Stimulated activated naive CD8-positive, alpha-beta T cell treated with anti-CD3 and anti-CD28 coated beads, Interleukin-15, amount 100 ng/mL, for 72 hours (primary cell): ENCODE measurements around the gene NRG3.
"Not testable (repeated sequence)": the region's sequence is repeated elsewhere in the genome, so short reads cannot be mapped to it uniquely, and the experiment has no call there.

Experiments
- ATAC-seq: fragments of 150-1000 bp; cut with Tn5 transposase; 2 replicates; pipeline ENCODE4 v1.10.0; 2021; ENCODE audit warnings: mild to moderate bottlenecking, moderate library complexity
- DNase-seq, 2 donors: peaks; one replicate each; pipeline ENCODE4 v3.0.0; 2021 to 2022
- H3K27ac Mint-ChIP-seq, 2 donors: one replicate each; pipeline ENCODE4 v1.8.0; 2022; ENCODE audit warnings: mild to moderate bottlenecking in 2 of 2, mixed read lengths in 2 of 2, moderate library complexity in 2 of 2
- H3K27me3 Mint-ChIP-seq: one replicate; pipeline ENCODE4 v1.8.0; 2022; ENCODE audit warnings: mixed read lengths
- H3K4me1 Mint-ChIP-seq: one replicate; pipeline ENCODE4 v1.8.0; 2022; ENCODE audit warnings: mild to moderate bottlenecking, mixed read lengths
- H3K4me3 Mint-ChIP-seq, 2 donors: one replicate each; pipeline ENCODE4 v1.8.0; 2022; ENCODE audit warnings: mild to moderate bottlenecking in 2 of 2, mixed read lengths in 2 of 2, moderate library complexity in 1 of 2
- H3K9me3 Mint-ChIP-seq, 2 donors: one replicate each; pipeline ENCODE4 v1.8.0; 2022; ENCODE audit warnings: mixed read lengths in 2 of 2

The NRG3 gene

DNA sequence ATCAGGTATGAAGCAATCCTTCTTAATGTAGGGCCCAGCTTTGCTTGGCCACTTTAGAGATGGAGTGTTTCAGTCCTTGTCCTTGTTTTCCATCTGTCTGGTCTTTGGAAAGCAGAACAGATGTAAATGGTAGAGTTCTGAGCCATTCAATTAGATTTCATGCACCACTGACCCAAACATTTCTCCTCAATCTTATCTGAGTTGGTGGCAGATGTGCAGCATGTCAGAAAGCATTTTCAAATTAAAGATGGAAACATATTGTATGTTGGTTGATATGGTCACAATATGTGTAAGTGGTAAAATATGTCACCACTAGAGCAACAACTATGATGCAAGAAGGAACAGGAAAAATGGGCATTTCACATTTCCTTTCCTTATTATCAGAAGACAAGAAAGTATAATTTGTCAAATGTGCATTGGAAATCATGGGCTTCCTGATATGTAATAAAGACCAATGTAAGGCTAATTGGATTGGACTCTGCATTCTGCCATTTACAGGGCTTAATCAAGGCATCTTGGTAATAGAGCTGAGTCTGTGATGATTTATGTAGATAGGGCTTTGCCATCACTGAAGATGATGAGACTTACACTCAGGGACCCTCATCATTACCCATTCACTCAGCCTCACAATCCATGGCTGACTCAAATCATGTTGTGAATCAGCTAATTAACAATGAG is 750.7 kb downstream of the NRG3 start:
- peaks cover 7 to 9% of the 10 kb centered on the region in 2 donors for H3K9me3 Mint-ChIP-seq
- H3K27me3 Mint-ChIP-seq = no peaks in the 10 kb centered on the region
- H3K4me3 Mint-ChIP-seq = no peak overlapping the region
- DNase-seq = no peak
- H3K4me1 Mint-ChIP-seq = no peaks in the 10 kb centered on the region
- no peak overlapping the region for H3K27ac Mint-ChIP-seq
- ATAC-seq = no peak

DNA sequence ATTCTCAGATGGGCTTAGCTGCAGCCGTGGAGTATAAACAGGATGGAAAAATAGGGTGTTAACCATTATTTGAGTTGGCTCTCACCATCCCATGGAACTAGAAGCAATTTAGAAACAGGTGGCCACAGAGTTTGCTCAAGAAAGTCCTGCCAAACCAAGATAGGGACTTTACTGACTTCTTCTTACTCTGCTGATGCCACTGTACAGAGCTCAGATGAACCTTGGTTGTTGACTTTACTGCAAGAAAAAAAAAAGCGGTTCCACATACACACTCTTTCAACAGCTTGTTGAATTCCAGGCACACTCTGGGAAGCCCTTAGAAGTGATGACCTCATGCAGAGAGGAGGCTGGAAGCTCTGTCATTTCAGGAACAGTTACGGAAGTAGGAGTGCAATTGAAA is 753.4 kb downstream of the NRG3 start:
- Mint-ChIP-seq H3K4me3 (no peak overlapping the region), H3K9me3 (peaks cover 7 to 9% of the 10 kb centered on the region in 2 donors), H3K27me3 (no peaks in the 10 kb centered on the region), H3K27ac (no peak overlapping the region), H3K4me1 (no peaks in the 10 kb centered on the region)
- ATAC-seq (no peak), DNase-seq (no peak)

DNA sequence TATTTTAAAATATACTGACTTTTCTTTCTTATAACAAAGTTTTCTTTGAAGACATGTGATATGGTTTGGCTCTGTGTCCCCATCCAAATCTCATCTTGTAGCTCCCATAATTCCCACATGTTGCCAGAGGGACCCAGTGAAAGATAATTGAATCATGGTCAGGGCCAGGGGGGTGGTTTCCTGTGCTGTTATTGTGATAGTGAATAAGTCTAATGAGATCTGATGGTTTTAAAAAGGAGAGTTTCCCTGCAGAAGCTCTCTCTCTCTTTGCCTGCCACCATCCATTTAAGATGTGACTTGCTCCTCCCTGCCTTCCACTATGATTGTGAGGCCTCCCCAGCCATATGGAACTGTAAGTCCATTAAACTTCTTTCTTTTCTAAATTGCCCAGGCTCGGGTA is 768.1 kb downstream of the NRG3 start:
- ATAC-seq (no peak), DNase-seq (no peak)
- Mint-ChIP-seq H3K9me3 (peaks cover 11 to 12% of the 10 kb centered on the region in 2 donors), H3K4me3 (no peak overlapping the region), H3K4me1 (no peaks in the 10 kb centered on the region), H3K27me3 (no peaks in the 10 kb centered on the region), H3K27ac (no peak overlapping the region)

DNA sequence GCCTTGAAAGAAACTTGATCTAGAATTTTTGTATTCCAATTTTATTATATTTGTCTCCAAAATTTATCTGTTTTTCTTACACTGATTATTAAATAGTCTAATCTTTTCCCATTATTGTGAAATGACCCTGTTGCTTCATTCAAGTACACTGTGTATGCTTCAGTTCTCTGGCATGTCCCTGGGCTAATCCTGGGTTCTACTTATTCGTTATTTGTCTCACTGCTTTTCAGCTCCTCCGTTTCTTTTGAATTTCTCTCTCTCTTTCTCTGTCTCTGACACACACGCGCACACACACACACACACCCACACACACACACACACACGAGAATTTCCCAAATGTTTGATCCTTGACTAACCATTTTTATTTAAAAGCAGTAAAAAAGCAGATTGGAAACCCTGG is 768.6 kb downstream of the NRG3 start:
- Mint-ChIP-seq H3K27ac (no peak overlapping the region), H3K9me3 (peaks cover 11 to 12% of the 10 kb centered on the region in 2 donors), H3K4me3 (no peak overlapping the region), H3K27me3 (no peaks in the 10 kb centered on the region), H3K4me1 (no peaks in the 10 kb centered on the region)
- no peak for DNase-seq
- ATAC-seq = no peak

DNA sequence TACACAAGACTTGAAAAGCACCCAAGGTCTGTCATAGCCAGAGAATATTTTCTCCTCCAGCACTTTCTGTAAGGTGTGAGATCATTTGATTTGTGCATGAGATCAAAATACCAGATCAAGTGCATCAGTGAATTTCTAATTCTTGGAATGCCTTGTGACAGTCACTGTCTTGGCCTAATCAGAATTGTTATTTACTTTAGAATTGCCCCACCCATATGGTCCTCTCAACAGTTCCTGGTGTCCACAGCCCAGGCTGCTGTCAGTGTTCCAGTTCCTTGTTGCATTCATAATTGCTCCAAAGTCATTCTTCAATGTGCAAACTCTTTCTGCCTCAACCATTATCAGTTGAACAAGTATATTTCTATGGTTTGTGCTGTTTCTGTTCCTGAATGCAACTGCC is 770.2 kb downstream of the NRG3 start:
- H3K4me1 Mint-ChIP-seq = no peaks in the 10 kb centered on the region
- ATAC-seq = no peak
- H3K4me3 Mint-ChIP-seq = no peak overlapping the region
- peaks cover 11 to 12% of the 10 kb centered on the region in 2 donors for H3K9me3 Mint-ChIP-seq
- no peak overlapping the region for H3K27ac Mint-ChIP-seq
- no peaks in the 10 kb centered on the region for H3K27me3 Mint-ChIP-seq
- no peak for DNase-seq

DNA sequence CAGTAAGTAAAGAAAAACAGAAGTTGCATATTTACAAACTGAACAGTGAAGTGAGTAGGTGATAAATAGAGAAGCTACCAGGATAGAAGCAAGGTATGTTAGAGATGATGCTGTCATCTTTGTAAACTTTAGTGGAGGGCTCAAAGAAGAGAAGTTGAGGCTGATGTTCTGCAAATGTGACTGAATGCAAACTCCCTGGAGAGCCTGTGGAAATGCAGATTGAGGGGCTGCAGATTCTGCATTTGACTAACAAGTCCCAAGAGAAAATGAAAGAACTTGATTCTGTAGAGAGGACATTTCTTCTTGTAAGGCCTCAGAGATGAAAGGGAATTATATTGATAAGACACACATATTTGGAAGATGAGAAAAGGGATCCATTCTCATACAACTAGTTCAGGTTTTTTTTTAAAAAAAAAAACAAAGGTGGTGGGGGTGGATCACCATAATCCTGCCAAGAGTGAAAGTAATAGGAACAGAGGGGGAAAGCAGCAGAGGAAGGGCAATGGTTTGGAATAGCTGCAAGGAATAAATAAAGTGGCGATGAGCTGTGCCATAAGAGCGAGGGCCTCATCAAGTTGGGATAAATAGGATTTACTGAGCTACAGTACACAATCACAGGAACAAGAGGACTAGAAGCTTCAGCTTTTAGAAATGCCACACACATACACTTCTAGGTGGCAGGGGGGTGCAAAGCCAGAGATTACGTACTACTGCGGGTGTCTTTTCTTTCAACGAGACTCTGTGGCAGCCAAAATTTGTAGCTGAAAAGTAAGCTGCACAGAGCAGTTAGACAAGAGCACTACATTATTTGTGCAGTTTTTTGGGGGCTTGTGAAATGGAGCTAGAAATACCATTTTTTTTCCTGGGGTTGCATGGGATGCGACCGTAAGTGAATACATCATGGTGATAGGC is 778.5 kb downstream of the NRG3 start:
- Mint-ChIP-seq H3K9me3 (peaks cover 7 to 22% of the 10 kb centered on the region in 2 donors), H3K4me3 (no peak overlapping the region), H3K4me1 (no peaks in the 10 kb centered on the region), H3K27me3 (no peaks in the 10 kb centered on the region), H3K27ac (no peak overlapping the region)
- ATAC-seq (no peak), DNase-seq (no peak)

DNA sequence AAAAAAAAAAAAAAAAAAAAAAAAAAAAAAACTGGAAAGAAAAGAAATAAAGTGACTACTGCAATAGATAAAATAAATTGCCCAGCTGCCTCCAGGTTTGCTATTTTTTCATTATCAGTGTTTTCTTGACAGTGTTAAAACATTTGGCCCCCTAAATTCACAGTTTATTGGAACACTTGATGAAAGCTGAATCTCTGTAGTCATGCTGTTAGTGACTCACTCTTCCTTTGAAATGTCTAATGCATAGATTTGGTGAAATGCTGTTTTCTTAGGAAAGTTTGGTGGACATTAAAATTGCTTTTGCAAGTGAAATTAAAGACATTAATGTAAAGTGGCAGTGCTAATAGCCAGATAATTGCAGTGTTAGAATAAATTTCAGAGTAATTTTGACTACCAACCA is 785.2 kb downstream of the NRG3 start:
- Mint-ChIP-seq H3K27ac (no peak overlapping the region), H3K9me3 (no peaks in the 10 kb centered on the region), H3K27me3 (no peaks in the 10 kb centered on the region), H3K4me1 (no peaks in the 10 kb centered on the region), H3K4me3 (no peak overlapping the region)
- no peak for DNase-seq
- no peak for ATAC-seq

DNA sequence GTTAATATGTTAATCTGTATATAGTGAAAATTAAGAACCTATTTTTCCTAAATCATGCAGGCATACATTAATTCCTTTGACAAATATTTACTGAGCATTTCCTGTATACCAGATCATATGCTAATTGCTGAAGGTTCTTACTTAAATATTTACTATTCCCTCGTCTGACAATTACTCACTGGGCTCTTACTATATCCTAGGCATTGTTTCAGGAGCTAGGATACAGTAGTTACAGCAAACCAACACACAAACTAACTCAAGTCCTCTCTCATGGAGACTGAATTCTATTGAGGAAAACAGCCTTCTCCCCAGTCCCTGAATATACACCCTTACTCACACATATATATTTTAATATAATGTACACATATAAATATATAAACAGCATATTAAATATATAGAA is 786.0 kb downstream of the NRG3 start:
- no peak overlapping the region for H3K27ac Mint-ChIP-seq
- H3K4me3 Mint-ChIP-seq = no peak overlapping the region
- H3K4me1 Mint-ChIP-seq = no peaks in the 10 kb centered on the region
- no peaks in the 10 kb centered on the region for H3K9me3 Mint-ChIP-seq
- DNase-seq (no peak), ATAC-seq (no peak)
- no peaks in the 10 kb centered on the region for H3K27me3 Mint-ChIP-seq

DNA sequence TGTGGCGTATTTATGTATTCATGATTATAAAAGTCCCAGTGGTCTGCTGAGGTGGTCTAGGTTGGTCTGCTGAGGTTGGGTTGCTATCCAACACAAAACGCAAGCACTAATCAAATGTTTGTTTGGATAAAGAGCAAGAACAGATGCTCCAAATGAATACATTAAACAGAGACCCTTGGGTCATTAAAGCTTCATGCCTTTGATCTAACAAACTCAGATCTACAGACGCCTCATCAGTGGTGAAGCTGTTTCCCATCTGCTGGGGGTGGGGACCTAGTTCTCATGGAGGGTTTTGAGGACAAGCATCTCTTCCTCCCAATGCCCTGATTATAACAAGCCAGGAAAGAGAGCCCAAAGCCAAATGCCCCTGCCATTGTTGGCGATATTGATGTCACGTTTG is 786.7 kb downstream of the NRG3 start:
- Mint-ChIP-seq H3K9me3 (no peaks in the 10 kb centered on the region), H3K27me3 (no peaks in the 10 kb centered on the region), H3K27ac (no peak overlapping the region), H3K4me3 (no peak overlapping the region), H3K4me1 (no peaks in the 10 kb centered on the region)
- DNase-seq (no peak), ATAC-seq (no peak)

DNA sequence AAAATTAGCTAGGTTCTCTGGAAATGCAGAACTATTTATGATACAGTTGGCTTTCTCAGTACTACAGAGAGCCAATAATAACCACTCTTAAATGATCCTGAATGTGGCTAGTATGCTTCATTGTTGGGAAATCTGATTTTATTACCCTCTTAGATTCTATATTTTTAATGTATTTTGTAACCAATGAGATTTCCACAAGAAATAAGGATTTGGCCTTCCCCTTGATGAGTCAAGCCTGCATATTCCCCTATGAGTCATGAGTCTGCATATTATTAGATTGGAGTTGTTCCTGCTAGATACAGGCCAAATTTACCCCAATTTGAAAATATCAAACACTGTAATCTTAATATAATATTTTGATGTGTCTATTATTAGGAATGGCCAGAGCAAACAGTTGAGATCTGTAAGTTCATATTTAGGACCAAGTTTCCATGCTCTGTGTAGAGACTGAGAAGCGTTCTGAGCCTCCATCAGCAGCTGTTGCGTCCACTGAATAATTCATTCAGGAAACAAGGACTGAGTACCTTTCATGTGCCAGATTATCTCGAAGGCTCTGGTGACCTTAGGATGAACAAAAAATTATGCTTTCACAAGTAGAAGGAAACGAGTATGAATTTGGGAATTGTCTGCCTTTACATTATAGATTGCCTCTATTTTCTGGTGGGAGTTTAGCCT is 793.4 kb downstream of the NRG3 start:
- Mint-ChIP-seq H3K4me3 (no peak overlapping the region), H3K4me1 (no peaks in the 10 kb centered on the region), H3K27me3 (no peaks in the 10 kb centered on the region), H3K27ac (peak overlapping the region in 1 of 2 donors; percentile 42), H3K9me3 (peaks cover 7 to 15% of the 10 kb centered on the region in 2 donors)
- no peak for DNase-seq
- no peak for ATAC-seq

DNA sequence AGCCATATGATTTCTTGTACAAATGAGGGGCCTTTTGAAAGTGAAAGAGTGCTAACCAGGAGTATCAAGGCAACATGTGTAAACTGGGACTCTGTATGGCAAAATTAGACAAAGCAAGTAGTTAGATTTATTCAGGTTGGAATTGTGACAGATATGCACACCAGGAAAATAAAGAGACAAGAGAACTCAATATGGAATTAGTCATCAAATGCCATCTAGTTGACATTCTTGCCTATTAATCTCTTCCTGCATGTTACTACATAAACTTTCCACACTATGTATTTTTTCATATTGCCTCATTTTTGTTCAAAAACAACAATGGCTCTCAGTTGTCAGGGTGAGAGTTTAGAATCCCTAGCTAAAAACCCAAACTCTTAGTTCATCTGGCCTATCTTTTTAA is 799.0 kb downstream of the NRG3 start:
- H3K4me3 Mint-ChIP-seq = no peak overlapping the region
- H3K4me1 Mint-ChIP-seq = no peaks in the 10 kb centered on the region
- ATAC-seq (no peak), DNase-seq (no peak)
- no peaks in the 10 kb centered on the region for H3K27me3 Mint-ChIP-seq
- no peak overlapping the region for H3K27ac Mint-ChIP-seq
- H3K9me3 Mint-ChIP-seq = peaks cover 27% of the 10 kb centered on the region in 2 donors

DNA sequence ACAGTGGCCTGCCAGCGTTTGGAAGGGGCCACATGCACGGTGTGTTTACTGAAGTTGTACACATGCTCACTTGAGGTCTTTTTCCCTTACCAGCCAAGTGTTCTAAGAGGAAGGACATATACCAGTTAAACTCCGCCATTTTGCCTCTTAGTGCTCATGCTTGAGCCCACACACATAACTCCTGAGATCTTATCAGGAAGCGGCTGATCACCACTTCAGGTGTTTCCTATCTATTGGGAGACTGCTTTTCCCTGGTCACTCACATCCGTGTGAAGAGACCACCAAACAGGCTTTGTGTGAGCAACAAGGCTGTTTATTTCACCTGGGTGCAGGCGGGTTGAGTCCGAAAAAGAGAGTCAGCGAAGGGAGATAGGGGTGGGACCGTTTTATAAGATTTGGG is 802.9 kb downstream of the NRG3 start:
- not testable (repeated sequence) for H3K4me1 Mint-ChIP-seq, H3K27ac Mint-ChIP-seq, H3K27me3 Mint-ChIP-seq, DNase-seq, H3K4me3 Mint-ChIP-seq, ATAC-seq
- H3K9me3 Mint-ChIP-seq = peaks cover 12 to 26% of the 10 kb centered on the region in 2 donors

DNA sequence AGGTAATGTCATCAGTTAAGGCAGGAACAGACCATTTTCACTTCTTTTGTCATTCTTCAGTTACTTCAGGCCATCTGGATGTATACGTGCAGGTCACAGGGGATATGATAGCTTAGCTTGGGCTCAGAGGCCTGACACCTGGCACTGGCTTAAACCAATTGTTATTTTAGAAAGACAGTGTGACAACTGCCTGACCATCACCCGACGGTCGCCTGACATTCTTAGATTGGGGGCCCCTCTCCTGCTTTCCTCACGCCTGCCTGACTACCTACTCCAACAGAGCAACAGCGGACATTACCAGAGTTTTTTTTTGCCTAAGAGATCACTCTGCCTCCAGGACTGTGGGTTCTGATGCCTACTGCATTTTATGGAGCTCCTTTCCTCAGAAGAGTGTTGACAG is 803.5 kb downstream of the NRG3 start:
- not testable (repeated sequence) for H3K27me3 Mint-ChIP-seq, H3K27ac Mint-ChIP-seq

DNA sequence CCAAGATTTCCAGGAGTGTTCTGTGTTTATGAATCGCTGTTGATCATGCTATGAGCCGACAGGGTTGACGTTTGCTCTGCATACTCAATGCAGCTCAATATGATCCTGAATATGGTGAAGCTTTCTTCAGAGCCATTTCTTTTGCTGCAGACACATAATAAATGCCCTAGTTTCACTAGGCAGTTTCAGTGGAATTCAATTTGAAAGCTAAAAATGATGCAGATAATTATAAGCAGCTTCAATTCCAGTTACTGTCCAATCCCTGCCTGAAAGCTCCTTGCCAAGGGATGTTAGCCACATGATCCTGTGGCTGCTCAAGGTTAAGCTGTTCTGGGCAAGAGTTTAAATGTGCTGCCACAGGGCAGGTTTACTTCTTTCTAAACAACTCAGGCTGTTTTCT is 805.6 kb downstream of the NRG3 start:
- Mint-ChIP-seq H3K4me1 (no peaks in the 10 kb centered on the region), H3K4me3 (no peak overlapping the region), H3K27ac (no peak overlapping the region), H3K27me3 (no peaks in the 10 kb centered on the region), H3K9me3 (peaks cover 12 to 18% of the 10 kb centered on the region in 2 donors)
- ATAC-seq (no peak), DNase-seq (no peak)

More for the DNA sequence above, 803.5 kb downstream of the NRG3 start:
- ATAC-seq, H3K4me1 Mint-ChIP-seq, H3K4me3 Mint-ChIP-seq, DNase-seq: not testable (repeated sequence)
- peaks cover 12 to 27% of the 10 kb centered on the region in 2 donors for H3K9me3 Mint-ChIP-seq

DNA sequence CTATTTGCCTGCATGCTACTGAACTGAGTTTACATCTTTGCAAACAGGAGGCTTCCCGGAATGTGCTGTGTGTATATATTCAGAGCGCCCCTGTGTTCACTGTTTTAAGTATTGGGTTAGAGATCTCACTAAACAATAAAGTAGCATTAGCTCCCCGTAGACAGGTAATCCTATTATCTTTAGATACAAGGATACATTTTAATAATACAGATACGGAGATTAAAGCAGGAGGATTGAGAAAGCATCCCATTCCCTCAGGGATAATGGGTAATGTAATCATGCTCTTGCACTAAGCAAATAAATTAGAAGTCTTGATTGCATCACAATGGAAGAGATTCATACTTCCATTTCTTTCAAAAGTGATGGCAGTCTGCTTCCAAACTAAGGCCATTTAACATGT is 809.0 kb downstream of the NRG3 start:
- Mint-ChIP-seq H3K27ac (no peak overlapping the region), H3K9me3 (peaks cover 7 to 12% of the 10 kb centered on the region in 2 donors), H3K27me3 (no peaks in the 10 kb centered on the region), H3K4me3 (no peak overlapping the region), H3K4me1 (no peaks in the 10 kb centered on the region)
- ATAC-seq (no peak), DNase-seq (no peak)

DNA sequence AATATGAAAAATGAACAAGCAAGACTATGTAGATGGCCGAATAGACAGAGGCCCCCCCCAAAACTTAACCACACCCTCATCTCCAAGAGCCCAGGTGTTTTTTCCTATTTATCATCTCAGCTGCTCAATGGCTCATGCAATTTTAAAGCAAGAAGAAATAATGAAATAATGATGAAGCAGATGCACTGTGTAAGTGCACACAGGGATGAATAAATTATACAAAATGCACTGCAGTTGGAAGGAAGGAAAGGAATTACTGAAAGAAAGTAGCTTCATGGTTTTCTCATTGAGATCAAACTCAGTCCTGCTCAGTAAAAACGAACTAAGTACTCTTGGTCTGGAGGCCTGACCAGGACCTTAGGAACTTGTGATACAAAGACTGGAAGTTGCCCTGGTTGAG is 810.1 kb downstream of the NRG3 start:
- DNase-seq (no peak), ATAC-seq (no peak)
- peaks cover 7 to 12% of the 10 kb centered on the region in 2 donors for H3K9me3 Mint-ChIP-seq
- no peaks in the 10 kb centered on the region for H3K4me1 Mint-ChIP-seq
- H3K27ac Mint-ChIP-seq = no peak overlapping the region
- no peak overlapping the region for H3K4me3 Mint-ChIP-seq
- no peaks in the 10 kb centered on the region for H3K27me3 Mint-ChIP-seq
